ENCODE measurements around the gene LCE1C. TPM values are rescaled to one million over a fixed set of nuclear protein-coding genes. Genes with fewer than 3 reads are reported as not detected.

LCE1C gene
- total and polyA plus RNA-seq, 9 of the 15 experiments (the other 6 are each of a cell fraction or from before 2014, with no cell fraction given) = not detected

GRCh38 chr1:152836870-152837269, 30.4 kb upstream of the LCE1C start:
- FAIRE-seq (no peak), DNase-seq (ENCODE audit: extremely low read depth in 1 of 4, low spot score in 3 of 4) (no peak), ATAC-seq (no peak)
- no peak overlapping the region for H3K4me2 ChIP-seq (ENCODE audit: insufficient read depth, low read length)
- H3K27ac ChIP-seq (ENCODE audit: extremely low read depth, low read depth, low read length) = no peak overlapping the region
- WGBS (ENCODE audit: insufficient coverage, low coverage, missing lambda C conversion rate) = 0% methylated on average over 2 of the region's 2 CpGs
- ChIA-PET CTCF (ENCODE audit: low intra/inter-chr PET ratio) (no interaction called here), POLR2A (interaction anchor here (0.7 to 0.9 kb wide), 2 partner anchors 10 to 25 kb away, joined by 3 read pairs; partner anchors contain the start of gene LCE1A)
- no peaks in the 10 kb centered on the region for H3K27me3 ChIP-seq (ENCODE audit: control insufficient read depth in 2 of 2, insufficient read depth in 2 of 2, low read length in 2 of 2)
- intact Hi-C loops (cut with micrococcal nuclease) = no loop called here
- no peaks in the 10 kb centered on the region for H4K20me1 ChIP-seq (replicated peaks; ENCODE audit: control insufficient read depth, insufficient read depth, low read length)
- H3K9ac ChIP-seq (ENCODE audit: insufficient read depth in 1 of 2, low read depth in 2 of 2, low read length in 2 of 2) = no peak overlapping the region
- no TSS peak for BruUV-seq (replicated peaks)
- H3K4me3 ChIP-seq = no peak overlapping the region
- in situ Hi-C loops (cut with MboI) = no loop called here
- H3K36me3 ChIP-seq (ENCODE audit: control insufficient read depth, insufficient read depth, low read length) = no peaks in the 10 kb centered on the region
- H2AFZ ChIP-seq (ENCODE audit: low read depth, low read length) = no peak overlapping the region
- H3K4me1 ChIP-seq (replicated peaks in 1 of 2; ENCODE audit: control insufficient read depth in 2 of 2, insufficient read depth in 2 of 2, low read length in 2 of 2) = no peaks in the 10 kb centered on the region
- no peaks in the 10 kb centered on the region for H3K79me2 ChIP-seq (ENCODE audit: control insufficient read depth, insufficient read depth, low read length)
- H3K9me1 ChIP-seq (ENCODE audit: control insufficient read depth, insufficient read depth, low read length) = no peaks in the 10 kb centered on the region
- no peaks in the 10 kb centered on the region for H3K9me3 ChIP-seq (replicated peaks; ENCODE audit: control insufficient read depth, insufficient read depth, low read depth, low read length)
- no peak for TF ChIP-seq USF2 (CRISPR knock-in tag; IDR thresholded peaks at IDR 0.05)
- no peak for TF ChIP-seq NR2F6 (CRISPR knock-in tag; IDR thresholded peaks at IDR 0.05)
- TF ChIP-seq GTF2A2 (tag; IDR thresholded peaks at IDR 0.05) = no peak
- TF ChIP-seq MGA (IDR thresholded peaks at IDR 0.05) = no peak
- no peak for TF ChIP-seq ZEB2 (IDR thresholded peaks at IDR 0.05)
- TF ChIP-seq, protein P1, sequence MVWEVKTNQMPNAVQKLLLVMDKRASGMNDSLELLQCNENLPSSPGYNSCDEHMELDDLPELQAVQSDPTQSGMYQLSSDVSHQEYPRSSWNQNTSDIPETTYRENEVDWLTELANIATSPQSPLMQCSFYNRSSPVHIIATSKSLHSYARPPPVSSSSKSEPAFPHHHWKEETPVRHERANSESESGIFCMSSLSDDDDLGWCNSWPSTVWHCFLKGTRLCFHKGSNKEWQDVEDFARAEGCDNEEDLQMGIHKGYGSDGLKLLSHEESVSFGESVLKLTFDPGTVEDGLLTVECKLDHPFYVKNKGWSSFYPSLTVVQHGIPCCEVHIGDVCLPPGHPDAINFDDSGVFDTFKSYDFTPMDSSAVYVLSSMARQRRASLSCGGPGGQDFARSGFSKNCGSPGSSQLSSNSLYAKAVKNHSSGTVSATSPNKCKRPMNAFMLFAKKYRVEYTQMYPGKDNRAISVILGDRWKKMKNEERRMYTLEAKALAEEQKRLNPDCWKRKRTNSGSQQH (CRISPR knock-in tag; IDR thresholded peaks at IDR 0.05) = no peak
- no peak for TF ChIP-seq ARNT (IDR thresholded peaks at IDR 0.05)
- no peak for TF ChIP-seq ATF3 (IDR thresholded peaks at IDR 0.05)
- TF ChIP-seq ATF3 (CRISPR knock-in tag; conservative IDR thresholded peaks at IDR 0.05) = no peak

Data from K562 (cell line).